Neural crest cell (in vitro differentiated cells): Measurements from ENCODE around the gene UNC5C. TPM values are rescaled to one million over a fixed set of nuclear protein-coding genes. Genes with fewer than 3 reads are reported as not detected.
A peak's percentile ranks its signal among the peaks of the same experiment; 100 is the strongest.

Experiments
- DNase-seq: peaks from one replicate; pipeline ENCODE4 v3.0.0; 2021; ENCODE audit warnings: low read depth, mixed read lengths, low spot score
- H3K27ac Mint-ChIP-seq: one replicate; pipeline ENCODE4 v1.8.0; 2021; ENCODE audit warnings: mild to moderate bottlenecking, mixed read lengths; ENCODE audit not compliant: unreplicated experiment
- H3K27me3 Mint-ChIP-seq: 2 replicates; pipeline ENCODE4 v1.8.0; 2021; ENCODE audit warnings: low read depth, mild to moderate bottlenecking, mixed read lengths
- H3K36me3 Mint-ChIP-seq: 2 replicates; pipeline ENCODE4 v1.8.0; 2021; ENCODE audit warnings: low read depth, mild to moderate bottlenecking, mixed read lengths
- H3K4me1 Mint-ChIP-seq: 2 replicates; pipeline ENCODE4 v1.8.0; 2021; ENCODE audit warnings: mixed read lengths
- H3K4me3 Mint-ChIP-seq: one replicate; pipeline ENCODE4 v1.8.0; 2021; ENCODE audit warnings: mild to moderate bottlenecking, mixed read lengths
- H3K9me3 Mint-ChIP-seq: 2 replicates; pipeline ENCODE4 v1.8.0; 2021; ENCODE audit warnings: mixed read lengths
- CTCF ChIP-seq: fragments of 200-600 bp; sonication (generic); conservative IDR thresholded peaks from 2 replicates; pipeline ENCODE4 v1.5.0; 2021; ENCODE audit warnings: antibody characterized with exemption, mild to moderate bottlenecking
- total RNA-seq: library from RNA; stranded (reverse); gene quantifications from 2 replicates; pipeline ENCODE4 v1.2.1, GENCODE V29; 2021

Gene UNC5C
- total RNA-seq, 1 donor from 2014 or later, result 6.5 TPM

- Mint-ChIP-seq H3K9me3 (peaks cover 8% of the 10 kb centered on the region), H3K27me3 (no peaks in the 10 kb centered on the region), H3K4me1 (peaks cover 22% of the 10 kb centered on the region), H3K27ac (no peak overlapping the region), H3K4me3 (no peak overlapping the region), H3K36me3 (peaks cover 6% of the 10 kb centered on the region)
- no peak for DNase-seq
- no peak for TF ChIP-seq CTCF
Observed at GRCh38 chr4:95295157-95295556, 253.6 kb downstream of the UNC5C start.

GRCh38 chr4:95294321-95294720 is 254.5 kb downstream of the UNC5C start:
- DNase-seq, result no peak
- no peak for TF ChIP-seq CTCF
- H3K27ac Mint-ChIP-seq, result no peak overlapping the region
- H3K9me3 Mint-ChIP-seq, result peaks cover 1% of the 10 kb centered on the region
- H3K4me3 Mint-ChIP-seq, result no peak overlapping the region
- peaks cover 2% of the 10 kb centered on the region for H3K36me3 Mint-ChIP-seq
- H3K4me1 Mint-ChIP-seq, result peaks cover 22% of the 10 kb centered on the region
- no peaks in the 10 kb centered on the region for H3K27me3 Mint-ChIP-seq

GRCh38 chr4:95293014-95293413 is 255.8 kb downstream of the UNC5C start:
- Mint-ChIP-seq H3K4me3 (no peak overlapping the region), H3K4me1 (peaks cover 27% of the 10 kb centered on the region), H3K9me3 (peaks cover 4% of the 10 kb centered on the region), H3K36me3 (peaks cover 3% of the 10 kb centered on the region), H3K27me3 (no peaks in the 10 kb centered on the region), H3K27ac (no peak overlapping the region)
- no peak for DNase-seq
- TF ChIP-seq CTCF, result no peak

GRCh38 chr4:95290702-95291101 is 258.1 kb downstream of the UNC5C start:
- peaks cover 3% of the 10 kb centered on the region for H3K36me3 Mint-ChIP-seq
- no peaks in the 10 kb centered on the region for H3K27me3 Mint-ChIP-seq
- H3K9me3 Mint-ChIP-seq, result peaks cover 4% of the 10 kb centered on the region
- H3K4me3 Mint-ChIP-seq, result no peak overlapping the region
- TF ChIP-seq CTCF, result no peak
- H3K4me1 Mint-ChIP-seq, result peaks cover 27% of the 10 kb centered on the region
- peak overlapping the region; percentile 3 for H3K27ac Mint-ChIP-seq
- no peak for DNase-seq

GRCh38 chr4:95289028-95289634 is 259.6 kb downstream of the UNC5C start:
- H3K4me1 Mint-ChIP-seq, result peaks cover 28% of the 10 kb centered on the region
- no peak for DNase-seq
- no peak for TF ChIP-seq CTCF

More at GRCh38 chr4:95289028-95289634, 259.6 kb downstream of the UNC5C start:
- Mint-ChIP-seq H3K4me3 (no peak overlapping the region), H3K36me3 (peaks cover 3% of the 10 kb centered on the region), H3K27ac (no peak overlapping the region), H3K27me3 (no peaks in the 10 kb centered on the region), H3K9me3 (peaks cover 4% of the 10 kb centered on the region)
